Chondrocyte (in vitro differentiated cells): ENCODE measurements around the gene ITPKB. TPM values are rescaled to one million over a fixed set of nuclear protein-coding genes. Genes with fewer than 3 reads are reported as not detected.

Experiments used
- DNase-seq: peaks from one replicate; pipeline ENCODE4 v3.0.0; 2021; ENCODE audit warnings: mixed read lengths, low spot score
- H3K27ac Mint-ChIP-seq: one replicate; pipeline ENCODE4 v1.8.0; 2021; ENCODE audit warnings: mild to moderate bottlenecking, moderate library complexity, mixed read lengths; ENCODE audit not compliant: unreplicated experiment
- H3K27me3 Mint-ChIP-seq: 2 replicates; pipeline ENCODE4 v1.8.0; 2021; ENCODE audit warnings: low read depth, mixed read lengths
- H3K36me3 Mint-ChIP-seq: 2 replicates; pipeline ENCODE4 v1.8.0; 2021; ENCODE audit warnings: low read depth, mixed read lengths
- H3K4me1 Mint-ChIP-seq: 2 replicates; pipeline ENCODE4 v1.8.0; 2021; ENCODE audit warnings: low read depth, mild to moderate bottlenecking, mixed read lengths
- H3K4me3 Mint-ChIP-seq: one replicate; pipeline ENCODE4 v1.8.0; 2021; ENCODE audit warnings: mild to moderate bottlenecking, moderate library complexity, mixed read lengths; ENCODE audit not compliant: unreplicated experiment
- H3K9me3 Mint-ChIP-seq: 2 replicates; pipeline ENCODE4 v1.8.0; 2021; ENCODE audit warnings: low read depth, mixed read lengths
- total RNA-seq: library from RNA; stranded (reverse); gene quantifications from 3 replicates; pipeline ENCODE4 v1.2.1, GENCODE V29; 2021
- TF ChIP-seq, protein P1 (sequence below): fragments of 200-600 bp; sonication (generic); IDR thresholded peaks from 2 replicates; pipeline ENCODE4 v1.5.0; 2021; ENCODE audit warnings: antibody characterized with exemption, mild to moderate bottlenecking, moderate library complexity

The ITPKB gene
- total RNA-seq, 1 donor from 2014 or later, result 13.4 TPM

DNA sequence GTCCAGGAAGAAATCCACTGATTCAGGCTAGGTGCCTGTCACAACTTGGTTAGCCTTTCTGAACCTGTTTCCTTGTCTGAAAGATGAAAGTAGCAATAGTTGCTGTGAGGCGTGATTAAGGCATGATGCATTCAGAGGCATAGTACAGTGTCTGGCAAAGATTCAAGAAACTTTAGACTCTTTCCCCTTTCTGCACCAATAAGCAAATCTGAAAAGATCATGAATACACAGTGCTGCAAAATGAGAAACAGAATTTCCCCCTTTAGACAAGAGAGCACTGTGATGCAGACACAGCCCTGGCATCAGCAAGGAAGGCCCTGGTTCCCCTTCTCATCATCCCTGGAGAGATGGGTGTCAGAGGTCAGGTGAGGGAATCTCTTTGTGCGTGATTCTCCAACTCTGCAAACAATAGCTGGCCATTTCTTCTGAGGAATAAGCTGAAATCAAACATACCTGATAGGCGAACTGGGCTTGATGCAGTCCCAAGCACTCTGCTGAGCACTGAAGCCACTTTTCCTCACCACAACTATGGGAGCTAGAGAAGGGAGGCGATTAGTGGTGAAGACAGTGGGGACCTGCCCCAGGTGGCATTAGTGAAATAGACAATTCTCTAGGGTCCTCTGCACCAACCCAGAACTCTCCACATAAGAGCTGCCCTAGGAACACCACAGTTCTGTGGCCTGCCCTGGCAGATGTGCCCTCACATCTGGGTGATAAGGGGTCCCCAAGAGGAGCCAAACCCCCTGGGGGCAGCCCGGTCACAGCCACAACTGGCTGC is 41.7 kb downstream of the ITPKB start:
- H3K27me3 Mint-ChIP-seq, result no peaks in the 10 kb centered on the region
- no peaks in the 10 kb centered on the region for H3K9me3 Mint-ChIP-seq
- DNase-seq, result no peak
- TF ChIP-seq, protein P1, sequence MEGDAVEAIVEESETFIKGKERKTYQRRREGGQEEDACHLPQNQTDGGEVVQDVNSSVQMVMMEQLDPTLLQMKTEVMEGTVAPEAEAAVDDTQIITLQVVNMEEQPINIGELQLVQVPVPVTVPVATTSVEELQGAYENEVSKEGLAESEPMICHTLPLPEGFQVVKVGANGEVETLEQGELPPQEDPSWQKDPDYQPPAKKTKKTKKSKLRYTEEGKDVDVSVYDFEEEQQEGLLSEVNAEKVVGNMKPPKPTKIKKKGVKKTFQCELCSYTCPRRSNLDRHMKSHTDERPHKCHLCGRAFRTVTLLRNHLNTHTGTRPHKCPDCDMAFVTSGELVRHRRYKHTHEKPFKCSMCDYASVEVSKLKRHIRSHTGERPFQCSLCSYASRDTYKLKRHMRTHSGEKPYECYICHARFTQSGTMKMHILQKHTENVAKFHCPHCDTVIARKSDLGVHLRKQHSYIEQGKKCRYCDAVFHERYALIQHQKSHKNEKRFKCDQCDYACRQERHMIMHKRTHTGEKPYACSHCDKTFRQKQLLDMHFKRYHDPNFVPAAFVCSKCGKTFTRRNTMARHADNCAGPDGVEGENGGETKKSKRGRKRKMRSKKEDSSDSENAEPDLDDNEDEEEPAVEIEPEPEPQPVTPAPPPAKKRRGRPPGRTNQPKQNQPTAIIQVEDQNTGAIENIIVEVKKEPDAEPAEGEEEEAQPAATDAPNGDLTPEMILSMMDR, result no peak
- H3K36me3 Mint-ChIP-seq, result peaks cover 2% of the 10 kb centered on the region
- no peak overlapping the region for H3K4me3 Mint-ChIP-seq
- peak overlapping the region; percentile 12 for H3K27ac Mint-ChIP-seq
- peaks cover 16% of the 10 kb centered on the region for H3K4me1 Mint-ChIP-seq

DNA sequence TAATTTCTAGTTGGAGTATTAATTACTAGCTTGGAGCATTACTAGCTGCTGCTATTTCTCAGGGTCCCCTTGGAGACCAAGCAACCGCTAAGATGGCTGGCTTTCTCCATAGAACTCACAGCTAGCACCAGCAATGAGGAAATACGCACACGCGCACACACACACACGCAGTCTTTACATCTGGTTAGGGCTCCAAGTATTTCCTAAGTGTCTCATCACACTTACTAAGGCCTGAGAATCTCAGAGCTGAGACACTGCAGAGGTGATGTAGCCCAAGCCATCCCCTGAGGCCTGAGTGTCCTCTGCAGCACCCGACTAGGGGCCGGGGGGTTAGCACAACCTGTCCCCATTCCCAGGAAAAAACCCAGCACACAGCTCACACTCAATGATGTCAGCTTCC is 42.5 kb downstream of the ITPKB start:
- no peaks in the 10 kb centered on the region for H3K27me3 Mint-ChIP-seq
- H3K36me3 Mint-ChIP-seq, result peaks cover 2% of the 10 kb centered on the region
- DNase-seq, result no peak
- H3K27ac Mint-ChIP-seq, result no peak overlapping the region
- TF ChIP-seq, protein P1, result no peak
- H3K9me3 Mint-ChIP-seq, result no peaks in the 10 kb centered on the region
- no peak overlapping the region for H3K4me3 Mint-ChIP-seq
- H3K4me1 Mint-ChIP-seq, result peaks cover 8% of the 10 kb centered on the region

DNA sequence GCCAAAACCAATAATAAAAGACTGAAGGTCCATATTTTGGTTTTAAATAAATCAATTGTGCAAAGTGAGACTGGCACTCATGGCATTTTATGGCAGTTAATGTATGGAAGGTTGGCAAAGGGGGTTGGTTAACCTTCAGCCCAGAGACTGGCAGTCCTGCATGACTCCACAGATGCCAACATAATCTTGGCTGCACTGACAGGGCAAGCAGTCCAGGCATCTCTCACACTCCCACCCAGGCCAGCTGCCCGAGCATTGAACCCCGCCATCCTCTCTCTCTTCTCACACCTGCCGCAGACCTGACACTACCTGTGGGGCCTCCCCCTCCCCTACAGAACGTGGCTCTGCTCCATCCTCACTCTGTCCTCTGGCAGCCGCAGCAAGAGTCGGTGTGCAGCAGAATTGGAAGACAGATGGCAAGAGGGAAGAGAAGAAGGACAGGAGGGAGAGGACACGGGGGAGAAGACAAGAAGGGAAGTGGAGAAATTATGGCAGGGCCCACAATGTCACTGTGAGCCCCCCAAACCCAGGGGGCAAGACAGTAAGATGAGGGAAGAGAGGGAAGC is 43.7 kb downstream of the ITPKB start:
- Mint-ChIP-seq H3K36me3 (peaks cover 2% of the 10 kb centered on the region), H3K27me3 (no peaks in the 10 kb centered on the region), H3K27ac (no peak overlapping the region), H3K9me3 (no peaks in the 10 kb centered on the region), H3K4me1 (peaks cover 7% of the 10 kb centered on the region), H3K4me3 (no peak overlapping the region)
- no peak for DNase-seq
- TF ChIP-seq, protein P1, result no peak

DNA sequence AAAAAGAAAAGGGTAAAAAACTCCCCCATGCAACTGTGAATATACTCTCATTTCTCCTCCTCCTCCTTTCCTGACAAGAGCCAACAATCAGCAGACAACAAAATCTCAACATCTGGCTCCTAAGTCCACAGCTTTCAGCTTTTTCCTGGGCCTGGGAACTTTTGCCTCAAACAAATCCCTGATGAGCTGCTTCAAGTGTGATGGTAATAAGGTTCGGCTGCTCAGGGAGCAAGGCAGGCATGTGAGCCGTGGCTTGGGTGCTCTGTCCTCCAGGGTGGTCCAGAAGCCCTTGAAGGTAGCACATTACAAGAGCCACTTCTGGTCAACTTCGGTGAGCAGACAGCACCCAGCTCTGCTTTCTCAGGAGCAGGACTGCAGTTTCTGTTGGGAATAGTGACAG is 46.3 kb downstream of the ITPKB start:
- H3K9me3 Mint-ChIP-seq, result no peaks in the 10 kb centered on the region
- H3K27ac Mint-ChIP-seq, result no peak overlapping the region
- TF ChIP-seq, protein P1, result no peak
- H3K4me3 Mint-ChIP-seq, result no peak overlapping the region
- peaks cover 2% of the 10 kb centered on the region for H3K36me3 Mint-ChIP-seq
- H3K4me1 Mint-ChIP-seq, result peaks cover 15% of the 10 kb centered on the region
- DNase-seq, result no peak
- H3K27me3 Mint-ChIP-seq, result no peaks in the 10 kb centered on the region

DNA sequence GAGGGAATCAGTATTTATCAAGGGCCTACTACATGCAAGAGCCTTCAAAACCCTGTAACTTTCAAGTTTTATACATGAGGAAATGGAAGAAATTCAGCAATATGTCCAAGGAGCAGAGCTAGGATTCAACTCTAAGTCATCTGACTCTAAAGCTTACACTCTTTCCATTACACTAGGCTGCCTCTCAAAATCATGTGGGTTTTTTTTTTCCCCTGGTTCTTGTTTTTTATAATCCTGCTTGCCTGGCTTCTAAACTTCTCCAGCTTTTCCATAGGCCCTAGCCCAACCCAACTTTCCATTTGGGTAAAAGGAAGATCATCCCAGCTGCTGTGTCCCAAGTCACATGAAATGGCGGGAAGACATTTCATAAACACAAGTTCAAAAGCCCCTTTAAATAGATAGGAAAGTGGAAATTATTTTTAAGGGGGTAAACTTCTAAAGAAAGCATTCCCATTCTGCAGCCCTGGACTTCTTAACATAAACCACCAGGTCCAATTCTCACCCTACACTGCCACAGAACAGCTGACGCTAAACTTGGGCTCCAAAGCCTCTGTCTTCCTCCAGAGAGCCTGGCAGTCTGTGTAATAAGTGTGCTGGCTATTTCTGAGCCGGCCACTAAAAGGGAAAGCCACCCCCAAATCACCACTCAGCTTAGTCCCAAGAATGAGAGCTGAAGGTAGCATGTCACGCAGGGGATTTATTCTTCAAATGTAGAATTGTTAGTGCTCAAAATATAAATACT is 46.9 kb downstream of the ITPKB start:
- Mint-ChIP-seq H3K27ac (no peak overlapping the region), H3K4me3 (no peak overlapping the region)

More for the DNA sequence above, 46.9 kb downstream of the ITPKB start:
- no peak for DNase-seq
- H3K36me3 Mint-ChIP-seq, result peaks cover 2% of the 10 kb centered on the region
- peaks cover 12% of the 10 kb centered on the region for H3K4me1 Mint-ChIP-seq
- no peaks in the 10 kb centered on the region for H3K27me3 Mint-ChIP-seq
- H3K9me3 Mint-ChIP-seq, result no peaks in the 10 kb centered on the region
- TF ChIP-seq, protein P1, result no peak
